SH-SY5Y (cell line): ENCODE results near the gene ARHGEF6.

Source experiments
- GATA2 ChIP-seq: IDR thresholded peaks from 2 replicates; pipeline ENCODE4 v1.6.1; 2011; ENCODE audit warnings: mild to moderate bottlenecking, low read depth, low read length
- GATA3 ChIP-seq: IDR thresholded peaks from 2 replicates; pipeline ENCODE4 v1.6.1; 2011; ENCODE audit warnings: low read depth, mild to moderate bottlenecking, low read length, moderate library complexity

- no peak for TF ChIP-seq GATA2
- no peak for TF ChIP-seq GATA3
These were observed 45.1 kb downstream of the ARHGEF6 start for GRCh38 chrX:136735601-136736000.
